ENCODE data around the gene EIF2S1.
A peak's percentile ranks its signal among the peaks of the same experiment; 100 is the strongest.
"Not testable (repeated sequence)": the region's sequence is repeated elsewhere in the genome, so short reads cannot be mapped to it uniquely, and the experiment has no call there.

The EIF2S1 gene

GRCh38 chr14:67372833-67373232 is 12.7 kb downstream of the EIF2S1 start:
- no peak for DNase-seq

DNA sequence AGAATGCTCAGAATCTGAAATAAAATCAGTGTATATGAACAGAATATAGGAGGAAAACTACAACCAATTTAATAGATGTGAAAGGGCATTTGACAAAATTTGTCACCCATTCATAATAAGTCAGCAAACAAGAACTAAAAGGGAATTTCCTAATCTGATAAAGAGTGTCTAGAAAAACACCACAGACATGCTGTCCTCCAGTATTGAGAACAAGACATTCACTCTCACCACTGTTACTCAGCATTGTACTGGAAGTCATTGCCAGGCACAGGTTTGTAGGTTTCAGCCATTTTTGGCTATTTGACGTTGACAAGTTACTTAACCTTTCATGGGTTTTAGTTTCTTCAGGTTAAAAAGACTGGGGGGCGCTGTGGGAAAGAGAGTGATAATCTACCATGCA is 13.2 kb downstream of the EIF2S1 start:
- DNase-seq = no peak

DNA sequence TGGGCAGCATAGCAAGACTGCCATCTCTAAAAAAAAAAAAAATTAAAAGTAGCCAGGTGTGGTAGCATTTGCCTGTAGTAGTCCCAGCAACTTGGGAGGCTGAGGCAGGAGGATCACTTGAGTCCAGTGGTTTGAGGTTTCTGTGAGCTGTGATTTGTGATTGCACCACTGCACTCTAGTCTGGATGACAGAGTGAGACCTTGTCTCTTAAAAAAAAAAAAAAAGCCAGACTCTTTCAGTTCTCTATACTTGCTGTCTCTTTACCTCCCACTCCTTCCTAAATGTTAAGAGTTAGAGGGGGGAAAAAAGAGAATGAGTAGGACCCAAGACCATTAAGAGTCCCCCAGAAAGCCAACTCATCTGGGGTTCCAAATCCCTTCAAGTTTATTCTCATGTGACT is 17.8 kb downstream of the EIF2S1 start:
- no peak for DNase-seq

GRCh38 chr14:67385120-67385519 is 25.0 kb downstream of the EIF2S1 start:
- DNase-seq = no peak

DNA sequence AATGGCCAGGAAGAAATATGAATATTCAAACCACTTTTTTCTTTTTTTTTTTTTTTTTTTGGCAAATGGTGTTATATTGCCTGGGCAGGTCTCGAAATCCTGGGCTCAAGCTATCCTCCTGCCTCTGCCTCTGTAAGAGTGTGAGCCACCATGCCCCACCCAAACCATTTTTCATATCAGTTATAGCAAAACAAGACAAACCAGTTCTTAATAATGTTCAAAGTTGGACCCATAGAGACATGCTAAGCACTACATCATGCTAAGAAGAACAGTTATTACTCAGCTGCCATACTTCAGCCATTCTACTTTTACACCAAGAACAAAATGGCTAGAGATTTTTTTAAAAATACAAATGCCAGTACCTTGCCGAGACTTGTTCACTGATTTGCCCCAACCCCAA is 25.5 kb downstream of the EIF2S1 start:
- no peak for DNase-seq

DNA sequence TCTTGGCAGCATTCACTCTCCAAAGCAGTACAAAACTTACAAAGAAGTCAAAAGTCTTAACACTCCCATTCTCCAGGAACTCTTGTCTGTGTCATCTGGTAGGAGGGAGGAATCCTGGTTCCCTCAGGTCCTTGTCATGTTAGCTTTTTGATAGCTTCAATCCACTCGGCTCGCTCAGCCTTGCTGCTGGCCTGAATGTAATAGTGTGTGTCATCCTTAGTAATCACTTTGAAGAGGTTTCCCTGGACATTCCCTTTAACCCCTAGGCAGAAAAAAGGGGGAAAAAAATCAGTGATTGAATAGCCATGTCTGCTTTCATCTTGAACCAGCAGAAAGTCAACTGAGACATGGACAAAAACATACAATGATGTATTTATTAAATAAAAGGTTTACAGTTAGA is 27.1 kb downstream of the EIF2S1 start:
- DNase-seq = no peak

DNA sequence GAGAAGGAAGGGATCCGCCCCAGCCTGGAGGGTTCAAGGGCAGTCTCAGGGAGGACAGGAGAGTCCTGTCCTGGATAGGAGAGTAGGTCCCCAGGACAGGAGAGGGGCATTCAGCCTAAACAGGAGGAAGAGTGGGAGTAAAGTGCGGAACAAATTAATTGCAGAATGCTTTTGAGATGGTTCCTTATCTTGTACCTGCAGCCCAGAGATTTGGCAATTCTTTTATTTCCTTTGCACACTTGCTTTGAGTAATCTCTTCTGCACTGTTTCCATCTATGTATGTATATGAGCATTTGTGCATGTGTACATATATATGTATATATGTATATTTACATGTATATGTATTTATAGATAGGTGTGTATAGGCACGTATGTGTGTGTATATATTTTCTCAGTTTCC is 29.1 kb downstream of the EIF2S1 start:
- no peak for DNase-seq

DNA sequence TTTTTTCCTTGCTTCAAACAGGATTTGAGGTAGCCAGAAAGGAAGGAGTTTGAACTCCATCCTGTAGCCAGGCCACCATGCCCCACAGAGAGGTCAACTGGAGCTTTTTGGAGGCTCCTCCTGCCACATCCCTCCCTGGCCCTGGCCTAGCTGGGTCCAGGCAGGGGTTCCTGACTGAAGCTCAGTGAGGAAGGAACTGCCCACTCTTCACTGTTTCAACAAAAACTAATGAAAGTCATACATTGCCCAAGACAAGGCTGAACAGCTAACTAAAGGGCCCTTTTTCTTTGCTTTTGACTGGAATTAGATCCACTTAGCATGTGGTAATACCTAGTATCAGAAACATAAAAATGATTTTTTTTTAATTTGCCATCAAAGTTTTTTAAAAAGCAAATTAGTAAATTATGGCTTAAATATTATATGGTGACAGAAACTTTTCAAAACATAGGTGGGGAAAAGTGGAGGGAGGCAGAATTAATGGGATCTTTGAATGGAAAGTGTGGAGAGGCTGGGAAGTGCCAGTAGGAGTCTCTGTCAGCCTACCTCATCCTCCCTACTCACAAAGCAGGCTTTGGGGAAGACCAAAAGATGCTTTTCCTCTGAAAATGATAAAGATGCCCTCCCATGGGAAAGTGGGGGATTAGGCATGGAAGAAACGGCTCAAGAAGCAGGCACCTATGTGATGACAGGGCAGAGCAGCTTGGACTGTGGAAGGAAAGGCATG is 29.8 kb downstream of the EIF2S1 start:
- DNase-seq = no peak

GRCh38 chr14:67391268-67391667 is 31.1 kb downstream of the EIF2S1 start:
- peak; percentile 7 for DNase-seq

- no peak for DNase-seq
These were observed 32.0 kb downstream of the EIF2S1 start for GRCh38 chr14:67392123-67392522.

- no peak for DNase-seq
These were observed 32.7 kb downstream of the EIF2S1 start for GRCh38 chr14:67392800-67393199.

- no peak for DNase-seq
These were observed 33.6 kb downstream of the EIF2S1 start for GRCh38 chr14:67393689-67394088.

- no peak for DNase-seq
These were observed 35.2 kb downstream of the EIF2S1 start for GRCh38 chr14:67395086-67395875.

- no peak for DNase-seq
These were observed 35.7 kb downstream of the EIF2S1 start for GRCh38 chr14:67395876-67396189.

GRCh38 chr14:67396381-67396970 is 36.3 kb downstream of the EIF2S1 start:
- DNase-seq = no peak

GRCh38 chr14:67397536-67397935 is 37.4 kb downstream of the EIF2S1 start:
- DNase-seq = no peak

- DNase-seq = no peak
These were observed 40.3 kb downstream of the EIF2S1 start for GRCh38 chr14:67400434-67400833.

DNA sequence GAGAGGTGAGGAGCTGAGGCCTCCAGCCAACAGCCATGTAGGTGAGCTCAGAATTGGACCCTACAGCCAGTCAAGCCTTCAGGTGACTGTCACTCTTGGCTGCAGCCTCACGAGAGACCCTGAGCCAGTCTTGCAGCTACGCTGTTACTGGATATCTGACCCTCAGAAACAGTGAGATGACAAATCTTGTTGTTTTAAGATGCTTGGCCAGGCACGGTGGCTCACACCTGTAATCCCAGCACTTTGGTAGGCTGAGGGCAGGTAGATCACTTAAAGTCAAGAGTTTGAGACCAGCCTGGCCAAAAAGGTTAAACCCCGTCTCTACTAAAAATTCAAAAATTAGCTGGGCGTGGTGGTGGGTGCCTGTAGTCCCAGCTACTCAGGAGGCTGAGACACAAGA is 45.6 kb downstream of the EIF2S1 start:
- DNase-seq = no peak

GRCh38 chr14:67408122-67408801 is 48.1 kb downstream of the EIF2S1 start:
- DNase-seq = not testable (repeated sequence)

GRCh38 chr14:67409461-67409860 is 49.3 kb downstream of the EIF2S1 start:
- DNase-seq = no peak

DNA sequence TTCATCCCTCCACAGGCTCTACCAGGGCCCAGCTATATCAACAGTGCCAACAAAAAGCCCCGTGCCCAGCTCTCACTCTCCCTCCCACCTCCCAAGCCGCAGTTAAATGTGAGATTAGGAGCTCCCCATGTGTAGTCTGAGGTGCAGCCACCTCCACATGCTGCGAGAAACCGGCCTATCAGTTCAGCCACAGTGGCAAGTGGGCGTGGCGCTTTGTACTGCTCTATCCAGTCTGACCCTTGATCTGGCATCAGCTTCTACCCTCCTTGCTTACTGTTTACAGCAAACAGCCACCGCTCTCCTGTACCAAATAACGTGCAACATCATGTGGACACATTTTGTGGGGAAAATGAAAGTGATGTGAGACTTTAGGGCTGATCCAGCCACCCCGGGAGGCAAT is 50.2 kb downstream of the EIF2S1 start:
- DNase-seq = no peak

- no peak for DNase-seq
These were observed 51.2 kb downstream of the EIF2S1 start for GRCh38 chr14:67411370-67411769.

GRCh38 chr14:67411820-67412421 is 51.8 kb downstream of the EIF2S1 start, which contains the start of gene PLEK2:
Gene PLEK2, minus strand, starts transcription at chr14:67412165. Its CDS starts 106 bp downstream, at chr14:67412059.
- DNase-seq = peak; percentile 59

Data from CD4-positive, alpha-beta T cell treated with Interleukin-12 subunit alpha and Interleukin-12 subunit beta, for 1 hour (primary cell).